ENCODE data around the gene SDK1. TPM values are rescaled to one million over a fixed set of nuclear protein-coding genes. Genes with fewer than 3 reads are reported as not detected.

Gene SDK1
- polyA plus RNA-seq, 4 donors: 0.27 to 5.0 (median 2.1) TPM; not detected in 1

- H3K9me3 ChIP-seq (ENCODE audit: control insufficient read depth in 2 of 2, insufficient read depth in 1 of 2, low read depth in 1 of 2, low read length in 1 of 2): no peaks in the 10 kb centered on the region
- DNase-seq (no peak), FAIRE-seq (no peak)
- H3K4me3 ChIP-seq (ENCODE audit: low read depth in 1 of 3, low read length in 3 of 3): no peak overlapping the region
- no peaks in the 10 kb centered on the region for H3K27me3 ChIP-seq (ENCODE audit: control insufficient read depth in 3 of 3, insufficient read depth in 3 of 3, low read length in 3 of 3)
- no peaks in the 10 kb centered on the region for H3K4me1 ChIP-seq (ENCODE audit: control insufficient read depth in 3 of 3, insufficient read depth in 2 of 3, low read depth in 1 of 3, low read length in 2 of 3)
- H3K36me3 ChIP-seq (ENCODE audit: control insufficient read depth in 3 of 3, insufficient read depth in 2 of 3, low read depth in 1 of 3, low read length in 3 of 3): no peaks in the 10 kb centered on the region
- no peak overlapping the region for H3K27ac ChIP-seq (ENCODE audit: low read depth in 1 of 3, low read length in 2 of 3)
- WGBS, 3 donors: 85 to 92% (median 90%) methylated on average over 2 of the region's 2 CpGs
Measured at GRCh38 chr7:3333861-3334260, 32.8 kb downstream of the SDK1 start.

DNA sequence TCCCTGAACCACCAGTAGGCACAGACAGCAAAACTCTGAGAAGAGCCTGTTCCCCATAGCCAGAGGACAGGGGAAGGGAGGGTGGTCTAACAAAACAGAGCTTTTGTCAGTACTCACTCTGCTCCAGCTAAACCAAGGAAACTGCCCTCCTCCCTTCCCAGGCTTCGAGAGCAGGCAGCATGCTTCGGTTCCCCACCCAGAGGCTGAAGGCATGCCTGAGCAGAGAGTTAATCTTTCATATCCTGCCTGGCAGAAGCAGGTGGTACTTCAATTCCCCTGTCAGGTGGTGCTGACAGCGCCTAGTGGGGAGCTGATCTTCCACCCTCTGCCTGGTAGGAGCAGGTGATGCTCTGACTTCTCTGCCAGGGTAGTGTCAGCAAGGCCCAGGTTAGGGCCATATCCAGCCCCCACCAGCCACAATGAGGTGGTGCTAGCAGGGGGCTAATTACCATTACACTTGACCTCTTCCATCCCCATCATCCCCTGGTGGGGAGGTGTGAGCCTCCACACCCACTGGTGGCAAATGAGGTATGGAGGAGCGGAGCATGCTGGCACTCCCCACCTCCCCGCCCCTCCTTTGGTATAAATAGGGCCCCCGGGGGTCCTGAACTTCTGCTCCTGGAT is 35.1 kb downstream of the SDK1 start:
- H3K4me1 ChIP-seq (ENCODE audit: control insufficient read depth in 3 of 3, insufficient read depth in 2 of 3, low read depth in 1 of 3, low read length in 2 of 3): no peaks in the 10 kb centered on the region
- 84 to 91% (median 87%) methylated on average over 6 of the region's 6 CpGs for WGBS, 3 donors
- FAIRE-seq (no peak), DNase-seq (no peak)
- H3K27ac ChIP-seq (ENCODE audit: low read depth in 1 of 3, low read length in 2 of 3): no peak overlapping the region
- no peak overlapping the region for H3K4me3 ChIP-seq (ENCODE audit: low read depth in 1 of 3, low read length in 3 of 3)
- H3K36me3 ChIP-seq (ENCODE audit: control insufficient read depth in 3 of 3, insufficient read depth in 2 of 3, low read depth in 1 of 3, low read length in 3 of 3): no peaks in the 10 kb centered on the region
- H3K9me3 ChIP-seq (ENCODE audit: control insufficient read depth in 2 of 2, insufficient read depth in 1 of 2, low read depth in 1 of 2, low read length in 1 of 2): no peaks in the 10 kb centered on the region
- H3K27me3 ChIP-seq (ENCODE audit: control insufficient read depth in 3 of 3, insufficient read depth in 3 of 3, low read length in 3 of 3): no peaks in the 10 kb centered on the region

DNA sequence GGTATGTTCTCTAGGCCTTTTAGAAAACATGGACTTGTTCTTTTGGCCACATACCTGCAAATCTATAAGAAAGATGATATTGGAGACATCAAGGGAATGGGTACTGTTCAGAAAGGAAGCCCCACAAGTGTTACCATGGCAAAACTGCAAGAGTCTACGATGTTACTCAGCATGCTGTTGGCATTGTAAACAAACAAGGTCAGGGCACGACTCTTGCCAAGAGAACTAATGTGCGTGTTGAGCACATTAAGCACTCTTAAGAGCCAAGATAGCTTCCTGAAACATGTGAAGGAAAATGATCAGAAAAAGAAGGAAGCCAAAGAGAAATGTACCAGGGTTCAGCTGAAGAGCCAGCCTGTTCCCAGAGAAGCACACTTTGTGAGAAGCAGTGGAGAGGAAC is 37.1 kb downstream of the SDK1 start:
- no peak overlapping the region for H3K27ac ChIP-seq (ENCODE audit: low read depth in 1 of 3, low read length in 2 of 3)
- H3K4me3 ChIP-seq (ENCODE audit: low read depth in 1 of 3, low read length in 3 of 3): no peak overlapping the region
- H3K27me3 ChIP-seq (ENCODE audit: control insufficient read depth in 3 of 3, insufficient read depth in 3 of 3, low read length in 3 of 3): no peaks in the 10 kb centered on the region
- H3K4me1 ChIP-seq (ENCODE audit: control insufficient read depth in 3 of 3, insufficient read depth in 2 of 3, low read depth in 1 of 3, low read length in 2 of 3): no peaks in the 10 kb centered on the region
- FAIRE-seq (no peak), DNase-seq (no peak)
- WGBS, 3 donors: 56 to 72% (median 62%) methylated on average over 3 of the region's 3 CpGs
- H3K36me3 ChIP-seq (ENCODE audit: control insufficient read depth in 3 of 3, insufficient read depth in 2 of 3, low read depth in 1 of 3, low read length in 3 of 3): no peaks in the 10 kb centered on the region
- H3K9me3 ChIP-seq (ENCODE audit: control insufficient read depth in 2 of 2, insufficient read depth in 1 of 2, low read depth in 1 of 2, low read length in 1 of 2): no peaks in the 10 kb centered on the region

- no peak for DNase-seq
- Histone ChIP-seq H3K4me1 (ENCODE audit: control insufficient read depth in 3 of 3, insufficient read depth in 2 of 3, low read depth in 1 of 3, low read length in 2 of 3) (no peaks in the 10 kb centered on the region), H3K36me3 (ENCODE audit: control insufficient read depth in 3 of 3, insufficient read depth in 2 of 3, low read depth in 1 of 3, low read length in 3 of 3) (no peaks in the 10 kb centered on the region), H3K27ac (ENCODE audit: low read depth in 1 of 3, low read length in 2 of 3) (no peak overlapping the region), H3K9me3 (ENCODE audit: control insufficient read depth in 2 of 2, insufficient read depth in 1 of 2, low read depth in 1 of 2, low read length in 1 of 2) (no peaks in the 10 kb centered on the region), H3K4me3 (ENCODE audit: low read depth in 1 of 3, low read length in 3 of 3) (no peak overlapping the region), H3K27me3 (ENCODE audit: control insufficient read depth in 3 of 3, insufficient read depth in 3 of 3, low read length in 3 of 3) (no peaks in the 10 kb centered on the region)
- WGBS, 3 donors: 83 to 88% (median 84%) methylated on average over 12 of the region's 12 CpGs
- FAIRE-seq: no peak
Measured at GRCh38 chr7:3345699-3346481, 44.8 kb downstream of the SDK1 start.

DNA sequence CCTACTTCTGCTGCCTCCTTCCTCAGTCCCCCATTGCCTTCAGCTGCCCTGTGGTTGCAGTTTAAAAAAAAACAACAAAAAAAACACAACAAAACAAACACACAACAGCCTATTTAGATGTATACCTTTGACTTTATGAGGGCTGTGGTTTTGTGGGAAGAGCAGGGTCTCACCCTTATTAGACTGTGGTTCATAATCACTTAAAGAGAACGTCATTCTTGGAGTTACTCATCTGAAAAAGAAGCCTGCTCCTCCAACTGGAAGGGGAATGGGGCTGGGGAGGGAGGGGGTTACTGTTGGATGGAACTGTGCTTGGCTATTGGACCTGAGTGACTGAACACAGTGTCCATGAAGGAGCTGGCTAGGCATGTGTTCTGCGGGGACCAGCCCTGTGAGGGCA is 48.1 kb downstream of the SDK1 start:
- no peaks in the 10 kb centered on the region for H3K4me1 ChIP-seq (ENCODE audit: control insufficient read depth in 3 of 3, insufficient read depth in 2 of 3, low read depth in 1 of 3, low read length in 2 of 3)
- H3K27ac ChIP-seq (ENCODE audit: low read depth in 1 of 3, low read length in 2 of 3): no peak overlapping the region
- H3K36me3 ChIP-seq (ENCODE audit: control insufficient read depth in 3 of 3, insufficient read depth in 2 of 3, low read depth in 1 of 3, low read length in 3 of 3): no peaks in the 10 kb centered on the region
- no peaks in the 10 kb centered on the region for H3K27me3 ChIP-seq (ENCODE audit: control insufficient read depth in 3 of 3, insufficient read depth in 3 of 3, low read length in 3 of 3)
- no peak for DNase-seq
- H3K9me3 ChIP-seq (ENCODE audit: control insufficient read depth in 2 of 2, insufficient read depth in 1 of 2, low read depth in 1 of 2, low read length in 1 of 2): no peaks in the 10 kb centered on the region
- no peak for FAIRE-seq
- WGBS, 3 donors: 61 to 76% (median 68%) methylated on average over 2 of the region's 2 CpGs
- no peak overlapping the region for H3K4me3 ChIP-seq (ENCODE audit: low read depth in 1 of 3, low read length in 3 of 3)

GRCh38 chr7:3356173-3356572 is 55.1 kb downstream of the SDK1 start:
- Histone ChIP-seq H3K9me3 (ENCODE audit: control insufficient read depth in 2 of 2, insufficient read depth in 1 of 2, low read depth in 1 of 2, low read length in 1 of 2) (no peaks in the 10 kb centered on the region), H3K36me3 (ENCODE audit: control insufficient read depth in 3 of 3, insufficient read depth in 2 of 3, low read depth in 1 of 3, low read length in 3 of 3) (no peaks in the 10 kb centered on the region), H3K27ac (ENCODE audit: low read depth in 1 of 3, low read length in 2 of 3) (no peak overlapping the region), H3K4me3 (ENCODE audit: low read depth in 1 of 3, low read length in 3 of 3) (no peak overlapping the region), H3K4me1 (ENCODE audit: control insufficient read depth in 3 of 3, insufficient read depth in 2 of 3, low read depth in 1 of 3, low read length in 2 of 3) (no peaks in the 10 kb centered on the region), H3K27me3 (ENCODE audit: control insufficient read depth in 3 of 3, insufficient read depth in 3 of 3, low read length in 3 of 3) (no peaks in the 10 kb centered on the region)
- no peak for FAIRE-seq
- 79 to 82% (median 81%) methylated on average over 6 of the region's 6 CpGs for WGBS, 3 donors
- DNase-seq: no peak

DNA sequence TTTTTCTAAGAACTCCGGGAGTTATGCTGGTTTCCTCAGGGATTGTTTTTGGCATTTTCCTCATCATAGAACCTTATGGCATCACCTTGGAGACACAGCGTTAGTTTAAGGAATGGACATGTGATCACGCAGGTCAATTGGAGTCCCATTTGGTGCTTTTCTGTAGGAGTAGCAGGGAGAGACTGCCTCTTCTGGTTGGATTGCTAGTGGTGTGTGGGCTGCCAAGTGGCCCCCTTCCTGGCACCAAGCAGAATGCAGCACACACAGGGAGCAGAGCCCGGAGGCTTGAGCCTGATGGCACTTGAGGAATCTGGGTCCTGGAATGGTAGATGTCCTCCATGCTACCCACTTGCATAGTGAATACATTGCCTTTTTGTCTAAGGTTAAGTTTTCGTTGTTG is 57.9 kb downstream of the SDK1 start:
- Histone ChIP-seq H3K4me3 (ENCODE audit: low read depth in 1 of 3, low read length in 3 of 3) (no peak overlapping the region), H3K36me3 (ENCODE audit: control insufficient read depth in 3 of 3, insufficient read depth in 2 of 3, low read depth in 1 of 3, low read length in 3 of 3) (no peaks in the 10 kb centered on the region), H3K27me3 (ENCODE audit: control insufficient read depth in 3 of 3, insufficient read depth in 3 of 3, low read length in 3 of 3) (no peaks in the 10 kb centered on the region), H3K27ac (ENCODE audit: low read depth in 1 of 3, low read length in 2 of 3) (no peak overlapping the region), H3K4me1 (ENCODE audit: control insufficient read depth in 3 of 3, insufficient read depth in 2 of 3, low read depth in 1 of 3, low read length in 2 of 3) (no peaks in the 10 kb centered on the region), H3K9me3 (ENCODE audit: control insufficient read depth in 2 of 2, insufficient read depth in 1 of 2, low read depth in 1 of 2, low read length in 1 of 2) (no peaks in the 10 kb centered on the region)
- WGBS, 3 donors: 86 to 92% (median 88%) methylated on average over 5 of the region's 5 CpGs
- FAIRE-seq (no peak), DNase-seq (no peak)

- DNase-seq: no peak
- no peak for FAIRE-seq
- no peak overlapping the region for H3K27ac ChIP-seq (ENCODE audit: low read depth in 1 of 3, low read length in 2 of 3)
- H3K4me1 ChIP-seq (ENCODE audit: control insufficient read depth in 3 of 3, insufficient read depth in 2 of 3, low read depth in 1 of 3, low read length in 2 of 3): no peaks in the 10 kb centered on the region
- H3K9me3 ChIP-seq (ENCODE audit: control insufficient read depth in 2 of 2, insufficient read depth in 1 of 2, low read depth in 1 of 2, low read length in 1 of 2): peaks cover 0 to 3% of the 10 kb centered on the region in 2 donors
- no peaks in the 10 kb centered on the region for H3K36me3 ChIP-seq (ENCODE audit: control insufficient read depth in 3 of 3, insufficient read depth in 2 of 3, low read depth in 1 of 3, low read length in 3 of 3)
- H3K27me3 ChIP-seq (ENCODE audit: control insufficient read depth in 3 of 3, insufficient read depth in 3 of 3, low read length in 3 of 3): no peaks in the 10 kb centered on the region
- WGBS, 3 donors: 66 to 89% (median 81%) methylated on average over 1 of the region's 1 CpG
- H3K4me3 ChIP-seq (ENCODE audit: low read depth in 1 of 3, low read length in 3 of 3): no peak overlapping the region
Measured at GRCh38 chr7:3367261-3367660, 66.2 kb downstream of the SDK1 start.

Data from small intestine (tissue), 7 donors.